PC-3 (cell line): ENCODE results near the gene PTGS1. TPM values are rescaled to one million over a fixed set of nuclear protein-coding genes. Genes with fewer than 3 reads are reported as not detected.

Experiments
- total RNA-seq: library from RNA; depleted of rRNA; stranded (reverse); fragments of >200 nt; gene quantifications from 2 replicates; pipeline ENCODE4 v1.2.3, GENCODE V29; 2014; rRNA removed

The PTGS1 gene
- total RNA-seq, 1 experiment from 2014 or later = 0.44 TPM

Other genes starting within 250 kb of the PTGS1 start
- gene NDUFA8, start 211.2 kb upstream of the PTGS1 start, total RNA-seq = 67.5 and 71.4 TPM in 2 replicates
- not detected in 2 replicates for gene MORN5, start 211.1 kb upstream of the PTGS1 start, total RNA-seq
- 11.1 and 16.5 TPM in 2 replicates for gene LHX6, start 142.1 kb upstream of the PTGS1 start, total RNA-seq
- gene RBM18, start 106.2 kb upstream of the PTGS1 start, total RNA-seq = 5.1 and 8.3 TPM in 2 replicates
- 27.0 and 30.2 TPM in 2 replicates for gene MRRF, start 106.1 kb upstream of the PTGS1 start, total RNA-seq
- gene OR1J1, start 106.9 kb downstream of the PTGS1 start, total RNA-seq = not detected in 2 replicates
- not detected in 2 replicates for gene OR1J2, start 139.8 kb downstream of the PTGS1 start, total RNA-seq
- not detected in 2 replicates for gene OR1J4, start 148.1 kb downstream of the PTGS1 start, total RNA-seq
- gene OR1N1, start 156.3 kb downstream of the PTGS1 start, total RNA-seq = not detected in 2 replicates
- not detected in 2 replicates for gene OR1N2, start 182.1 kb downstream of the PTGS1 start, total RNA-seq
- not detected in 2 replicates for gene OR1L8, start 212.4 kb downstream of the PTGS1 start, total RNA-seq
- not detected in 2 replicates for gene OR1Q1, start 243.7 kb downstream of the PTGS1 start, total RNA-seq